ENCODE measurements around the gene RBBP8.

Gene RBBP8

DNA sequence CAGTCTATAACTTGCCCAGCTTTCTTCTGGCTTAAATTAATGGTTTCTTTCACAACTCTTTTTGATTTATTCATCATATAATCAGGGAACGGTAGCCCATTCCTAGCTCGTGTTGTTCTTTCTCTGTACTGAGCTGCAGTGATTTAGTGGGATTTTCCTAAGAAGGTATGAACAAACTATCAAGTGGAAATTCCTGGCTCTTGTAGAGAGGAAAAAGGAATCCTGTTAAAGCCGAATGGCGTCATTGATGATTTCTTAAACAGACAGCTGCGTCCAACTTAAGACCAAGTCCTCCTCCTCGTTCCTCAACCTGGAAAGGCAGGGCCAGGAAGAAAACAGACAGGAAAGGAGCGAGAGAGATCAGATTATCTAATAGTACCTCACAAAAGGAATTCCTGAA lies 132.9 kb downstream of the RBBP8 start:
- no peak for DNase-seq

GRCh38 chr18:23066504-23067039 lies 133.4 kb downstream of the RBBP8 start:
- DNase-seq, result no peak

DNA sequence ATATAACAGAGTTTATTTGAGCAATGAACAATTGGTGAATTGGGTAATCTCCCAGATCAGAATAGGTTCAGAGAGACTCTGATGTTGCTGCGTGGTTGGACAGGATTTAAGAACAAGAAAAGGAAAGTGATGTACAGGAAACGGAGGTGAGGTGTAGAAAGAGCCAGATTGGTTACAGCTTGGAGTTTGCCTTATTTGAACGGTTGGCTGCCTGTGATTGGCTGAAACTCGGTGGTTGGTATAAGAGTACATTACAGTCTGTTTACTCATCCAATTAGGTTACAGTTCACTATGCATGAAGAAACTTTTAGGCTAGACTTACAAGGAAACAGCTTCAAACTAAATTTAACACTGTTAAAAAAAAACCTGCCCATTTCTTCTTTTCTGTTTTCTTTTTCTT lies 134.1 kb downstream of the RBBP8 start:
- DNase-seq, result no peak

DNA sequence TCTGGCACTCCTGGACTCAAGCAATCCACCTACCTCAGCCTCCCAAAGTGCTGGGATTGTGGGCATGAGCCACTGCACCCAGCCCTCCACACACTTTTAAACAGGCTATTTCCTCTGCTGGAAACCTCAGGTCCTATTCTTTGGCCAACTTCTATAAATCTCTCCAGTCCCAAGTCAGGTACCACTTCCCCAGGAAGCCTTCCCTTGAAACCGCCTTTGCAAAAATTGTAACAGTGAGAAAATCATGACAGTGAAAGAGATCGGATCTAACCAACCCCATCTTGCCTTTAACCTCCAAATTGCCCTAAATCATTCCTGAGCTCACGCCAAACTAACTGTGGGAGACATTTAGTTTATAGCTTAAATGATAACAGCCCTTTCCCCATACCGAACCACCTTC lies 134.9 kb downstream of the RBBP8 start:
- no peak for DNase-seq

- DNase-seq, result peak; percentile 62
Measured at GRCh38 chr18:23068570-23069310, 135.6 kb downstream of the RBBP8 start.

DNA sequence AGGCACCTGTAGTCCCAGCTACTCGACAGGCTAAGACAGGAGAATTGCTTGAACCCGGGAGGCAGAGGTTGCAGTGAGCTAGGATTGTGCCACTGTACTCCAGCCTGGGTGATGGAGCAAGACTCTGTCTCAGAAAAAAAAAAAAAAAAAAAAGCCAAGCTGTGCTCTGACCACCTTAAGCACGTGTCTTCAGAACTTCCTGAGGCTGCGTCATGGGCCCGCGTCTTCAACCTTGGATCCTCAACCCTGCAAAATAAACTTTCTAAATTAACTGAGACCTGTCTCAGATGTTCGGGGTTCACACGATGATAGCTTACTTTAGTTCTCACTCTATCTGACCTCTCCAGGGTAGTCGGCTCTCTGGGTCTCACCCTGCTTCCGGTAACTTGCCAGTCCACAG lies 136.4 kb downstream of the RBBP8 start:
- DNase-seq, result no peak

DNA sequence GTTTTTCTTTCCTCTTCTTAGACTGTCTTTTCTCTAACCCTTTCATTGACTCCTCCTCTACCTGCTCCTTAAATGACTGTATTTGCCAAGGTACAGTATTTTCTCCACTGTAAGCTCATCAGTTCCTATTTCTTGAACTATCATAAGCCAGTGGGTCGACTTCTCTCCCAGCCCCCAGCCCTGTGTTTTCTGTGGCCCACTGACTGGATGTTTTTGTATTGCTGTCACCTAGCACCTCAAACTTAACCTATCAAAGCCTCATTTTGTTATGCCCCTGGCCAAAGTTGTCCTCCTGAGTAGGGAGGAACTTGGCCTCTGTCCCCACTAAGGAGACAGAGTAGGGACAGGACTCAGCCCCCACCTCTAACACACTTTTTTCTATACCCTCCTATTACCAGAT lies 136.8 kb downstream of the RBBP8 start:
- DNase-seq, result no peak

DNA sequence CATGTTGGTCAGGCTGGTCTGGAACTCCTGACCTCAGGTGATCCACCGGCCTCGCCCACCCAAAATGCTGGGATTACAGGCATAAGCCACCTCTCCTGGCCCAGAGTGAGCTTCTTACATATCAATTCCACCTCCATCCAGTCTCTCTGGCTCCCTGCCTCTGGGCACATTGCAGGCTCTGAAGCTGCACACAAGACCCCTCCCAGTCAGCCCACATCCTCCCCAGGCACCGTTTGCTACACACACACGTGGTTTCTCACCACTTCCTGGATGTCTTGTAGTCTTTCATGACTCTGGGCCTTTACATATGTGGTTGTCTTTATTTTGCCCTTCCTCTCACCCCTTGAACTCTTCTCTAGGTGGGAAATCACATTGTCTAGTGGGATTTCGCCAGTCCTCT lies 138.2 kb downstream of the RBBP8 start:
- DNase-seq, result peak; percentile 54

GRCh38 chr18:23072079-23072478 lies 139.0 kb downstream of the RBBP8 start:
- no peak for DNase-seq

- no peak for DNase-seq
Measured at GRCh38 chr18:23073996-23074606, 141.0 kb downstream of the RBBP8 start.

All from inflammatory macrophage treated with lipopolysaccharide for 4 hours (primary cell).